Panc1 (cell line): Measurements from ENCODE around the gene ANKEF1. TPM values are rescaled to one million over a fixed set of nuclear protein-coding genes. Genes with fewer than 3 reads are reported as not detected.

Experiments
- ATAC-seq: fragments of 200-7000 bp; cut with Tn5 transposase; 2 replicates; pipeline ENCODE4 v1.9.1; 2020; ENCODE audit warnings: mild to moderate bottlenecking, moderate library complexity
- BruUV-seq: library from RNA; stranded (reverse); fragments of 400-500 nt; replicated peaks from 2 replicates; lab custom pipeline; 2021; lab: Mats Ljungman, UMichigan
- CTCF ChIA-PET: fragments of 300-600 bp; sonication (Branson Sonifier 250); formaldehyde crosslinking; loops from one replicate; lab custom pipeline; 2022; ENCODE audit warnings: antibody characterized with exemption; lab: Charles Lee
- POLR2A ChIA-PET: fragments of 300-600 bp; sonication (Branson Sonifier 250); formaldehyde crosslinking; loops from one replicate; lab custom pipeline; 2022; ENCODE audit warnings: antibody characterized with exemption; lab: Charles Lee
- DNase-seq: peaks from one replicate; pipeline ENCODE4 v3.0.0-alpha.2; 2010; ENCODE audit warnings: low read depth, low spot score
- H3K27ac ChIP-seq: 2 replicates; pipeline ENCODE4 v1.5.1; 2011; ENCODE audit warnings: mild to moderate bottlenecking, low read length, inconsistent platforms
- H3K27me3 ChIP-seq: fragments of 200-500 bp; sonication (Bioruptor generic); 2 replicates; pipeline ENCODE4 v1.6.0; 2014; ENCODE audit warnings: low read length, inconsistent platforms; ENCODE audit not compliant: control insufficient read depth, insufficient read depth
- H3K36me3 ChIP-seq: fragments of 200-500 bp; sonication (Bioruptor generic); 2 replicates; pipeline ENCODE4 v1.5.1; 2014; ENCODE audit warnings: inconsistent platforms, mild to moderate bottlenecking, low read length, moderate library complexity; ENCODE audit not compliant: control insufficient read depth, insufficient read depth
- H3K4me1 ChIP-seq: 2 replicates; pipeline ENCODE4 v1.5.1; 2011; ENCODE audit warnings: inconsistent platforms, mild to moderate bottlenecking, low read length, moderate library complexity; ENCODE audit not compliant: control insufficient read depth, insufficient read depth
- H3K4me3 ChIP-seq, 2 experiments: 2 replicates each; pipeline ENCODE4 v1.5.1; 2011 to 2012; ENCODE audit warnings: low read depth in 2 of 2, low read length in 2 of 2, mild to moderate bottlenecking in 2 of 2, inconsistent platforms in 1 of 2, moderate library complexity in 1 of 2
- H3K9me3 ChIP-seq: fragments of 200-500 bp; sonication (Bioruptor generic); 2 replicates; pipeline ENCODE4 v1.5.1; 2014; ENCODE audit warnings: low read depth, mild to moderate bottlenecking, inconsistent platforms, low read length, moderate library complexity; ENCODE audit not compliant: control insufficient read depth, insufficient read depth
- CTCF ChIP-seq: fragments of 450-650 bp; IDR thresholded peaks from 2 replicates; pipeline ENCODE4 v1.5.1; 2017; ENCODE audit warnings: mild to moderate bottlenecking
- POLR2AphosphoS5 ChIP-seq: IDR thresholded peaks from 2 replicates; pipeline ENCODE4 v1.6.1; 2012; ENCODE audit warnings: mild to moderate bottlenecking, low read depth, low read length, moderate library complexity
- REST ChIP-seq, 2 experiments: IDR thresholded peaks; 2 replicates each; pipeline ENCODE4 v1.6.1; 2011 to 2012; ENCODE audit warnings: low read depth in 2 of 2, control low read depth in 1 of 2, low read length in 1 of 2, mild to moderate bottlenecking in 1 of 2, moderate library complexity in 1 of 2; ENCODE audit not compliant: insufficient read depth in 1 of 2
- SIN3A ChIP-seq: IDR thresholded peaks from 2 replicates; pipeline ENCODE4 v1.6.1; 2012; ENCODE audit warnings: low read depth, mild to moderate bottlenecking, low read length, moderate library complexity, borderline replicate concordance; ENCODE audit not compliant: insufficient read depth
- TCF7L2 ChIP-seq: IDR thresholded peaks from 2 replicates; pipeline ENCODE4 v1.6.1; 2011; ENCODE audit warnings: mild to moderate bottlenecking, low read depth, low read length, inconsistent platforms
- in situ Hi-C: cut with HindIII; loops from 2 replicates; pipeline ENCODE4 v1.10.0; 2016; ENCODE audit warnings: low sequenced_read_pairs, low pct_unique_long_range_greater_than_20kb
- intact Hi-C: fragments of 100-400 bp; cut with micrococcal nuclease; formaldehyde crosslinking; loops from one replicate; pipeline ENCODE4 v1.10.0; 2022; ENCODE audit not compliant: unreplicated experiment
- total RNA-seq: library from RNA; stranded (reverse); gene quantifications from one replicate; pipeline ENCODE4 v1.2.1, GENCODE V29; 2021; ENCODE audit not compliant: unreplicated experiment

ANKEF1 gene
- total RNA-seq, 1 experiment from 2014 or later = 6.3 TPM

- Histone ChIP-seq H3K4me3 (no peak overlapping the region), H3K27me3 (no peaks in the 10 kb centered on the region), H3K9me3 (no peaks in the 10 kb centered on the region), H3K36me3 (no peaks in the 10 kb centered on the region), H3K27ac (no peak overlapping the region), H3K4me1 (no peaks in the 10 kb centered on the region)
- BruUV-seq = no TSS peak
- ATAC-seq (no peak), DNase-seq (no peak)
- POLR2A ChIA-PET = interaction anchor here (0.7 kb wide), 1 partner anchor 35 kb away, joined by 5 read pairs; the partner anchor contains the start of gene ANKEF1
- TF ChIP-seq REST (IDR thresholded peaks at IDR 0.05; ENCODE audit: insufficient read depth in 1 of 2, low read depth in 2 of 2, low read length in 1 of 2) (no peak), SIN3A (no peak), POLR2AphosphoS5 (no peak), TCF7L2 (no peak), CTCF (no peak)
- intact Hi-C loops (no loop called here), in situ Hi-C loops (no loop called here)
- CTCF ChIA-PET = no interaction called here
Measured at GRCh38 chr20:9999645-10000044, 35.1 kb upstream of the ANKEF1 start.

- H3K4me1 ChIP-seq = no peaks in the 10 kb centered on the region
- H3K4me3 ChIP-seq = no peak overlapping the region
- in situ Hi-C loops (no loop called here), intact Hi-C loops (no loop called here)
- no peak for TF ChIP-seq POLR2AphosphoS5
- TF ChIP-seq REST (IDR thresholded peaks at IDR 0.05; ENCODE audit: insufficient read depth in 1 of 2, low read depth in 2 of 2, low read length in 1 of 2) = no peak
- no peak for TF ChIP-seq TCF7L2
- no peak for TF ChIP-seq SIN3A
- no peak for TF ChIP-seq CTCF
- BruUV-seq = no TSS peak
- DNase-seq = no peak
- ATAC-seq = no peak
- H3K36me3 ChIP-seq = no peaks in the 10 kb centered on the region
- no peak overlapping the region for H3K27ac ChIP-seq
- POLR2A ChIA-PET = no interaction called here
- no peaks in the 10 kb centered on the region for H3K9me3 ChIP-seq
- CTCF ChIA-PET = no interaction called here
- H3K27me3 ChIP-seq = no peaks in the 10 kb centered on the region
Measured at GRCh38 chr20:10002866-10003265, 31.9 kb upstream of the ANKEF1 start.
